K562 (cell line): Measurements from ENCODE around the gene CD226. TPM values are rescaled to one million over a fixed set of nuclear protein-coding genes. Genes with fewer than 3 reads are reported as not detected.

ENCODE experiments used
- ATAC-seq: fragments of 200-7000 bp; cut with Tn5 transposase; 3 replicates; pipeline ENCODE4 v1.9.1; 2020; ENCODE audit warnings: moderate library complexity
- BruUV-seq: library from RNA; stranded (reverse); fragments of 400-500 nt; replicated peaks from 2 replicates; lab custom pipeline; 2021; lab: Mats Ljungman, UMichigan
- CTCF ChIA-PET: fragments of 300-600 bp; formaldehyde crosslinking; extraction: SDS; loops from one replicate; lab custom pipeline; 2021; ENCODE audit warnings: low intra/inter-chr PET ratio; lab: Yijun Ruan, JAX
- POLR2A ChIA-PET: fragments of 300-600, 350-650 bp; sonication (Branson Sonifier 250); formaldehyde crosslinking; extraction: SDS; loops from one replicate; lab custom pipeline; 2021; ENCODE audit warnings: antibody characterized with exemption, inconsistent platforms; lab: Yijun Ruan, JAX
- DNase-seq, 4 experiments: peaks; one replicate each; pipeline versions ENCODE4 v3.0.0 to v3.0.0-alpha.2; 2011 to 2018; ENCODE audit warnings: low spot score in 3 of 4, mixed read lengths in 3 of 4; ENCODE audit errors: extremely low read depth in 1 of 4
- FAIRE-seq: peaks from 2 replicates; lab custom pipeline; 2011; peaks lifted over from hg19 to GRCh38; lab: Jason Lieb, UNC
- H2AFZ ChIP-seq: 2 replicates; pipeline ENCODE4 v1.6.0; 2011; ENCODE audit warnings: low read depth, low read length, control low read depth, inconsistent platforms
- H3K27ac ChIP-seq: fragments of 200-600 bp; 3 replicates; pipeline ENCODE4 v1.8.0; 2011; ENCODE audit warnings: low read depth, mild to moderate bottlenecking, control low read depth, inconsistent platforms, low read length, moderate library complexity, mixed read lengths; ENCODE audit errors: extremely low read depth
- H3K27me3 ChIP-seq, 2 experiments: fragments of 300-600 bp in 1 of 2; 2 replicates in 1 of 2; 3 replicates in 1 of 2; pipeline versions ENCODE4 v1.6.0 to v1.8.0; 2011; ENCODE audit warnings: inconsistent platforms in 2 of 2, low read length in 2 of 2, mild to moderate bottlenecking in 1 of 2, mixed read lengths in 1 of 2, moderate library complexity in 1 of 2; ENCODE audit not compliant: control insufficient read depth in 2 of 2, insufficient read depth in 2 of 2
- H3K36me3 ChIP-seq: fragments of 300-600 bp; 3 replicates; pipeline ENCODE4 v1.8.0; 2011; ENCODE audit warnings: mild to moderate bottlenecking, low read length, inconsistent platforms; ENCODE audit not compliant: control insufficient read depth, insufficient read depth
- H3K4me1 ChIP-seq, 2 experiments: fragments of 200-600 bp in 1 of 2; replicated peaks in 1 of 2; 2 replicates in 1 of 2; 3 replicates in 1 of 2; pipeline versions ENCODE4 v1.5.1 to v1.8.0; 2011; ENCODE audit warnings: inconsistent platforms in 2 of 2, low read length in 2 of 2, mild to moderate bottlenecking in 1 of 2, mixed read lengths in 1 of 2, moderate library complexity in 1 of 2; ENCODE audit not compliant: control insufficient read depth in 2 of 2, insufficient read depth in 2 of 2
- H3K4me2 ChIP-seq: 2 replicates; pipeline ENCODE4 v1.6.1; 2011; ENCODE audit warnings: low read length, control low read depth, inconsistent platforms, mixed read lengths; ENCODE audit not compliant: insufficient read depth
- H3K4me3 ChIP-seq: fragments of 200-600 bp; sonication (generic), shearing (Covaris generic); 2 replicates; pipeline ENCODE4 v1.5.1; 2016; ENCODE audit warnings: control low read depth, inconsistent platforms
- H3K79me2 ChIP-seq: fragments of 200-600 bp; 3 replicates; pipeline ENCODE4 v1.8.0; 2011; ENCODE audit warnings: low read length, inconsistent platforms; ENCODE audit not compliant: control insufficient read depth, insufficient read depth
- H3K9ac ChIP-seq, 2 experiments: 2 replicates each; pipeline versions ENCODE4 v1.6.0 to v1.6.1; 2011; ENCODE audit warnings: low read depth in 2 of 2, low read length in 2 of 2, control low read depth in 1 of 2, inconsistent platforms in 1 of 2, mild to moderate bottlenecking in 1 of 2, mixed read lengths in 1 of 2; ENCODE audit not compliant: insufficient read depth in 1 of 2
- H3K9me1 ChIP-seq: one replicate; pipeline ENCODE4 v1.6.0; 2011; ENCODE audit warnings: inconsistent platforms, mild to moderate bottlenecking, low read length, moderate library complexity; ENCODE audit not compliant: control insufficient read depth, insufficient read depth
- H3K9me3 ChIP-seq: replicated peaks from 2 replicates; pipeline ENCODE4 v1.5.1; 2011; ENCODE audit warnings: low read depth, low read length, inconsistent platforms; ENCODE audit not compliant: control insufficient read depth, insufficient read depth
- H4K20me1 ChIP-seq: replicated peaks from 2 replicates; pipeline ENCODE4 v1.6.1; 2011; ENCODE audit warnings: low read length, inconsistent platforms, mixed read lengths; ENCODE audit not compliant: control insufficient read depth, insufficient read depth
- CXXC5 ChIP-seq: fragments of 250-450 bp; sonication (Bioruptor Pico); IDR thresholded peaks from 2 replicates; pipeline ENCODE4 v1.8.0; 2022; ENCODE audit warnings: inconsistent platforms, mild to moderate bottlenecking, moderate library complexity
- E2F3 ChIP-seq: fragments of 250-450 bp; sonication (Bioruptor Pico); IDR thresholded peaks from 2 replicates; pipeline ENCODE4 v1.4.0; 2020; ENCODE audit warnings: mild to moderate bottlenecking
- ELF4 ChIP-seq: fragments of 450-650 bp; formaldehyde crosslinking; IDR thresholded peaks from 2 replicates; pipeline ENCODE4 v1.4.0; 2022; ENCODE audit warnings: missing genetic modification characterization
- HMGN3 ChIP-seq: IDR thresholded peaks from 2 replicates; pipeline ENCODE4 v1.6.1; 2011; ENCODE audit warnings: borderline replicate concordance, low read depth, mild to moderate bottlenecking, mixed read lengths, low read length; ENCODE audit not compliant: insufficient read length; ENCODE audit errors: extremely low read depth
- KHSRP ChIP-seq: fragments of 450-650 bp; IDR thresholded peaks from 2 replicates; pipeline ENCODE4 v1.6.1; 2017
- KLF6 ChIP-seq: fragments of 250-450 bp; sonication (Bioruptor Pico); IDR thresholded peaks from 2 replicates; pipeline ENCODE4 v1.4.0; 2020; ENCODE audit warnings: mild to moderate bottlenecking, moderate library complexity, borderline replicate concordance
- MLX ChIP-seq, 2 experiments: fragments of 450-650 bp in 1 of 2; sonication (generic) in 1 of 2; formaldehyde crosslinking; conservative IDR thresholded peaks; 2 replicates each; pipeline versions ENCODE4 v1.4.0 to v1.8.1; 2020 to 2022; ENCODE audit warnings: mild to moderate bottlenecking in 1 of 2, missing genetic modification reagents in 1 of 2
- NFATC3 ChIP-seq: fragments of 450-650 bp; IDR thresholded peaks from 2 replicates; pipeline ENCODE4 v1.6.1; 2017; ENCODE audit warnings: mild to moderate bottlenecking
- PHF8 ChIP-seq: fragments of 200-600 bp; sonication (generic); IDR thresholded peaks from 2 replicates; pipeline ENCODE4 v1.6.1; 2012; ENCODE audit warnings: mixed run types, mild to moderate bottlenecking, inconsistent platforms, low read length, moderate library complexity, borderline replicate concordance
- PHTF2 ChIP-seq: fragments of 250-450 bp; sonication (Bioruptor Pico); IDR thresholded peaks from 2 replicates; pipeline ENCODE4 v1.5.0; 2021; ENCODE audit warnings: mild to moderate bottlenecking
- RBFOX2 ChIP-seq: fragments of 200-400 bp; formaldehyde crosslinking; IDR thresholded peaks from 2 replicates; pipeline ENCODE4 v1.6.1; 2017; ENCODE audit warnings: low read depth, mild to moderate bottlenecking, low read length, moderate library complexity
- RBM25 ChIP-seq: fragments of 200-400 bp; formaldehyde crosslinking; IDR thresholded peaks from 2 replicates; pipeline ENCODE4 v1.6.1; 2018; ENCODE audit warnings: low read length, low read depth, moderate library complexity; ENCODE audit not compliant: severe bottlenecking
- SOX6 ChIP-seq: fragments of 450-650 bp; IDR thresholded peaks from 2 replicates; pipeline ENCODE4 v1.6.1; 2014; ENCODE audit warnings: mild to moderate bottlenecking
- ZNF146 ChIP-seq: IDR thresholded peaks from one replicate; pipeline ENCODE4 v1.6.1; 2018; ENCODE audit warnings: missing compliant biosample characterization; ENCODE audit not compliant: unreplicated experiment
- ZNF232 ChIP-seq: sonication (generic); formaldehyde crosslinking; IDR thresholded peaks from 2 replicates; pipeline ENCODE4 v1.8.0; 2022; ENCODE audit warnings: mild to moderate bottlenecking, missing genetic modification reagents
- ZNF740 ChIP-seq, 3 experiments: fragments of 200-800 bp in 1 of 3; sonication (Bioruptor generic) in 1 of 3; sonication (generic) in 1 of 3; formaldehyde crosslinking in 1 of 3; IDR thresholded peaks; 2 replicates each; pipeline versions ENCODE4 v1.6.1 to v1.8.0; 2016 to 2022; ENCODE audit warnings: mild to moderate bottlenecking in 2 of 3, missing compliant biosample characterization in 2 of 3, missing genetic modification characterization in 2 of 3, missing genetic modification reagents in 1 of 3
- ZNF764 ChIP-seq: fragments of 250-450 bp; sonication (Bioruptor Pico); IDR thresholded peaks from 2 replicates; pipeline ENCODE4 v1.4.0; 2020; ENCODE audit warnings: low read depth, mild to moderate bottlenecking, moderate library complexity
- WGBS: fragments of 100-300 bp; shearing (Covaris generic); methylation state at CpG from one replicate; pipeline ENCODE4 v1.1.6; 2016; ENCODE audit warnings: low coverage, mixed read lengths; ENCODE audit not compliant: insufficient coverage; ENCODE audit errors: missing lambda C conversion rate; 5-methylcytosine and 5-hydroxymethylcytosine counted together
- in situ Hi-C: fragments of 300-500 bp; cut with MboI; formaldehyde crosslinking; loops from 4 replicates; pipeline ENCODE4 v1.15.0; 2018; ENCODE audit warnings: inconsistent platforms, mixed read lengths
- intact Hi-C: fragments of 100-400 bp; cut with micrococcal nuclease; formaldehyde crosslinking; loops from 2 replicates; pipeline ENCODE4 v1.14.2; 2022
- polyA plus RNA-seq, 8 experiments: library from polyadenylated mRNA; depleted of rRNA in 4 of 8; stranded (reverse) in 5 of 8; unstranded in 3 of 8; fragments of >200 nt; fragmentation: Nextera tagmentation in 2 of 8; fragmentation: Illumina TruSeq in 1 of 8; extraction: Ambion mirVana in 2 of 8; extraction: Trizol in 1 of 8; gene quantifications; 2 replicates each; pipeline versions ENCODE4 v1.2.1 to v1.2.3, GENCODE V29; 2011 to 2014; ENCODE audit warnings: inconsistent platforms in 1 of 8, missing spikeins in 1 of 8
- total RNA-seq, 7 experiments: library from RNA; depleted of rRNA in 6 of 7; stranded (reverse); fragments of >200 nt in 6 of 7; fragmentation: Illumina TruSeq in 2 of 7; extraction: Trizol in 2 of 7; gene quantifications; 2 replicates each; pipeline versions ENCODE4 v1.2.1 to v1.2.3, GENCODE V29; 2011 to 2021; ENCODE audit warnings: low replicate concordance in 1 of 7

CD226 gene
- total and polyA plus RNA-seq, 9 of the 15 experiments (the other 6 are each of a cell fraction or from before 2014, with no cell fraction given): 0.32 to 1.7 (median 0.80) TPM

GRCh38 chr18:69820538-69820937 lies 127.1 kb downstream of the CD226 start:
- H4K20me1 ChIP-seq: no peaks in the 10 kb centered on the region
- TF ChIP-seq PHTF2 (CRISPR knock-in tag) (no peak), ZNF146 (CRISPR knock-in tag) (peak; percentile 82), RBFOX2 (no peak), RBM25 (peak; percentile 56)
- H2AFZ ChIP-seq: no peak overlapping the region
- in situ Hi-C loops: no loop called here
- H3K9me1 ChIP-seq: no peaks in the 10 kb centered on the region
- no peaks in the 10 kb centered on the region for H3K4me1 ChIP-seq
- H3K27ac ChIP-seq: no peak overlapping the region
- no peaks in the 10 kb centered on the region for H3K79me2 ChIP-seq
- FAIRE-seq (no peak), DNase-seq (no peak), ATAC-seq (no peak)
- 71% methylated on average over 3 of the region's 4 CpGs for whole genome bisulfite sequencing
- H3K4me3 ChIP-seq: no peak overlapping the region
- ChIA-PET CTCF (no interaction called here), POLR2A (no interaction called here)
- H3K9ac ChIP-seq: no peak overlapping the region
- no peak overlapping the region for H3K4me2 ChIP-seq
- no peaks in the 10 kb centered on the region for H3K9me3 ChIP-seq
- no peaks in the 10 kb centered on the region for H3K27me3 ChIP-seq
- no TSS peak for BruUV-seq
- H3K36me3 ChIP-seq: no peaks in the 10 kb centered on the region
- intact Hi-C loops: no loop called here

- 0% methylated on average over 2 of the region's 2 CpGs for WGBS
- ATAC-seq: no peak
- H3K4me3 ChIP-seq: no peak overlapping the region
- CTCF ChIA-PET: no interaction called here
- no peaks in the 10 kb centered on the region for H4K20me1 ChIP-seq
- intact Hi-C loops: no loop called here
- no peaks in the 10 kb centered on the region for H3K79me2 ChIP-seq
- POLR2A ChIA-PET: no interaction called here
- no peaks in the 10 kb centered on the region for H3K4me1 ChIP-seq
- no peak overlapping the region for H2AFZ ChIP-seq
- no peaks in the 10 kb centered on the region for H3K27me3 ChIP-seq
- no peaks in the 10 kb centered on the region for H3K9me3 ChIP-seq
- TF ChIP-seq SOX6 (no peak), E2F3 (CRISPR knock-in tag) (no peak), MLX (CRISPR knock-in tag; conservative IDR thresholded peaks at IDR 0.05) (no peak), ZNF764 (no peak), NFATC3 (no peak), ELF4 (CRISPR knock-in tag) (no peak), PHF8 (no peak), KLF6 (CRISPR knock-in tag) (no peak), ZNF740 (CRISPR knock-in tag; IDR thresholded peaks at IDR 0.05) (no peak), ZNF740 (tag; IDR thresholded peaks at IDR 0.05) (no peak), HMGN3 (no peak), ZNF232 (CRISPR knock-in tag) (no peak), KHSRP (no peak), CXXC5 (CRISPR knock-in tag) (no peak)
- H3K9ac ChIP-seq: no peak overlapping the region
- DNase-seq: no peak
- in situ Hi-C loops: no loop called here
- FAIRE-seq: no peak
- no peaks in the 10 kb centered on the region for H3K9me1 ChIP-seq
- H3K27ac ChIP-seq: no peak overlapping the region
- no peaks in the 10 kb centered on the region for H3K36me3 ChIP-seq
- BruUV-seq: no TSS peak
- no peak overlapping the region for H3K4me2 ChIP-seq
Measured at GRCh38 chr18:69819460-69819859, 128.2 kb downstream of the CD226 start.
